Measurements from ENCODE around the gene PTRHD1. TPM values are rescaled to one million over a fixed set of nuclear protein-coding genes. Genes with fewer than 3 reads are reported as not detected.

The PTRHD1 gene
- total and polyA plus RNA-seq, 2 of the 8 experiments (the other 6 are each of a cell fraction or from before 2014, with no cell fraction given), result 46.2 to 91.9 TPM

GRCh38 chr2:24788816-24789215 is 4.4 kb downstream of the PTRHD1 start:
- Histone ChIP-seq H3K23me2 (ENCODE audit: low read depth, low read length) (peaks cover 2% of the 10 kb centered on the region; the same call in 1 of the 2 replicates), H3K4ac (replicated peaks; ENCODE audit: insufficient read length, low read depth, low read length) (no peak overlapping the region), H2AK5ac (ENCODE audit: low read depth, low read length) (no peak overlapping the region), H3K4me3 (ENCODE audit: extremely low read depth in 1 of 4, insufficient read depth in 2 of 4, low read depth in 3 of 4, low read length in 4 of 4) (no peak overlapping the region), H3K79me2 (ENCODE audit: control insufficient read depth in 1 of 2, insufficient read depth in 2 of 2, low read length in 2 of 2) (peaks cover 0 to 3% of the 10 kb centered on the region in 2 experiments; a peak in 3 of 4 replicates), H4K8ac (ENCODE audit: extremely low read depth, insufficient read depth, low read length) (no peak overlapping the region), H3K79me1 (ENCODE audit: low read depth, low read length) (0 out of 2 replicates have a peak, but pooled peaks cover under 1% of the 10 kb centered on the region), H2BK120ac (replicated peaks; ENCODE audit: low read depth, low read length) (no peak overlapping the region), H3K14ac (ENCODE audit: insufficient read length) (no peak overlapping the region), H3K18ac (ENCODE audit: extremely low read depth, low read length) (no peak overlapping the region), H3K4me1 (replicated peaks in 1 of 4; ENCODE audit: control insufficient read depth in 3 of 4, insufficient read depth in 4 of 4, low read length in 3 of 4) (peaks cover 0 to 5% (median 2%) of the 10 kb centered on the region in 4 experiments; a peak in 3 of 7 replicates), H4K20me1 (replicated peaks in 1 of 2; ENCODE audit: control insufficient read depth in 1 of 2, insufficient read depth in 2 of 2, low read length in 2 of 2) (no peaks in the 10 kb centered on the region), H2AFZ (ENCODE audit: low read length) (no peak overlapping the region), H4K91ac (replicated peaks; ENCODE audit: insufficient read length, low read length) (no peak overlapping the region), H2BK20ac (ENCODE audit: low read length) (no peak overlapping the region), H3K56ac (replicated peaks; ENCODE audit: insufficient read length, low read depth, low read length) (no peak overlapping the region), H2BK5ac (ENCODE audit: low read depth, low read length) (no peak overlapping the region), H3K4me2 (ENCODE audit: insufficient read depth in 1 of 2, low read depth in 2 of 2, low read length in 2 of 2) (no peak overlapping the region), H3K23ac (ENCODE audit: insufficient read length) (no peak overlapping the region), H3K36me3 (ENCODE audit: control insufficient read depth in 2 of 4, insufficient read depth in 4 of 4, low read length in 3 of 4) (0 out of 8 replicates have a peak, but pooled peaks cover 0 to 3% (median 0%) of the 10 kb centered on the region in 4 experiments), H2BK12ac (ENCODE audit: low read depth, low read length) (no peak overlapping the region), H3K27me3 (replicated peaks in 1 of 4; ENCODE audit: control insufficient read depth in 3 of 4, extremely low read depth in 1 of 4, insufficient read depth in 3 of 4, low read length in 3 of 4) (no peaks in the 10 kb centered on the region), H3K9ac (replicated peaks in 1 of 4; ENCODE audit: extremely low read depth in 1 of 4, low read depth in 3 of 4, low read length in 3 of 4) (no peak overlapping the region), H4K5ac (ENCODE audit: insufficient read length, low read depth, low read length) (no peak overlapping the region), H2BK15ac (ENCODE audit: low read length) (no peak overlapping the region), H3K9me3 (ENCODE audit: insufficient read depth in 2 of 2, low read depth in 1 of 2, low read length in 1 of 2) (no peaks in the 10 kb centered on the region), H3K27ac (ENCODE audit: low read depth, low read length) (no peak overlapping the region)
- ChIA-PET POLR2A (ENCODE audit: partially characterized antibody) (no interaction called here), CTCF (ENCODE audit: partially characterized antibody) (interaction anchor here (0.6 to 1.7 kb wide), 6 partner anchors 30 to 379 kb away, joined by 3 to 5 read pairs (median 4); no protein-coding TSS in a partner anchor)
- DNase-seq (ENCODE audit: low read depth in 1 of 2, low spot score in 2 of 2), result no peak
- TF ChIP-seq TEAD4 (IDR thresholded peaks at IDR 0.05; ENCODE audit: low read depth, low read length) (no peak), EP300 (IDR thresholded peaks at IDR 0.05; ENCODE audit: borderline replicate concordance in 1 of 2, low read depth in 2 of 2, low read length in 2 of 2) (no peak), NRF1 (IDR thresholded peaks at IDR 0.05; ENCODE audit: low read depth, low read length) (no peak), ATF2 (IDR thresholded peaks at IDR 0.05; ENCODE audit: low read length) (no peak), ATF3 (IDR thresholded peaks at IDR 0.05; ENCODE audit: insufficient read depth, low read depth, low read length) (no peak), BACH1 (IDR thresholded peaks at IDR 0.05; ENCODE audit: low read length) (no peak), RFX5 (IDR thresholded peaks at IDR 0.05; ENCODE audit: borderline replicate concordance, low read depth, low read length) (no peak), FOSL1 (IDR thresholded peaks at IDR 0.05; ENCODE audit: insufficient read depth, low read depth, low read length) (no peak), TCF12 (IDR thresholded peaks at IDR 0.05; ENCODE audit: low read depth, low read length) (no peak), USF2 (IDR thresholded peaks at IDR 0.05; ENCODE audit: low read length) (no peak)
- WGBS, 2 experiments (ENCODE audit: extremely low coverage in 1 of 2, insufficient coverage in 1 of 2, insufficient read length in 1 of 2, insufficient replicate concordance in 2 of 2, low coverage in 1 of 2, low lambda C conversion rate in 2 of 2, missing lambda C conversion rate in 1 of 2), result 57% methylated on average over 3 of the region's 3 CpGs; no CpG with 5 or more reads in 1 of the 2 experiments
- FAIRE-seq, result no peak
